AG10803 (cell line): ENCODE results near the gene DOK5.
A peak's percentile ranks its signal among the peaks of the same experiment; 100 is the strongest.

Experiments
- DNase-seq: peaks from one replicate; pipeline ENCODE4 v3.0.0; 2010; ENCODE audit warnings: low read depth
- H3K4me3 ChIP-seq: 2 replicates; pipeline ENCODE4 v1.5.1; 2011; ENCODE audit warnings: mild to moderate bottlenecking, low read length, control low read depth
- CTCF ChIP-seq: conservative IDR thresholded peaks from 2 replicates; pipeline ENCODE4 v1.5.1; 2011; ENCODE audit warnings: mild to moderate bottlenecking, low read length, control low read depth, inconsistent platforms

DOK5 gene

DNA sequence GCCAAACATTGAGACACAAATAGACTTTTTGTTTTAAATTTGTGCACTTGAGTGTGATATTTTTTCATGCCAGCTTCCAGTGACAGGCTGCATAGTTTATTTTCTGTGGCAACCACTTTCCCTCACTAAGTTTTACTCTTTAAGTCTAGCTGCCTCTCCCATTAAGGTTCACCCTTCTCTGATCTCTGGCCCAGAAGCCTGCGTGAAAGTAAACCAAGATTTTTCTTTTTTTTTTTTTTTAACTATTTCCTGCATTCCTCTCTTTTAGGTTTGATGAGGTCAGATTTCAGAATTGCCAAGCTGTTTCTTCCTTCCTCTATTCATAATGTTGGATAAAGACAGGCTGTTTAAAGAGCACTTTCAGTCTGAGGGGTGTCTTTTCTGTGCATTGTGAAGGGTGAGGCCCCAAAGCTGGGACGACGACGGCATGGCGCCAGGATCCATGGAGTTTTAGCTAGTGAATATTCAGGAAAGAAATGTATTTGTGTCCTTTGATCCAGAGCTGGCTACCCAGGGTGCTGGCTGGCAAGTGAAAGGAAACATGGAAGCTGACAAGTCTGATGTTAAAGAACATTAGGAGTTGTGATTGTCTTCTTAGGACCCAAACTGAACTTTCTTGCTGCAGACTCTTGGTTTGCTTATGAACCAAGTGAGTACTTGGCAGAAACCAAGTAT lies 50.7 kb downstream of the DOK5 start:
- no peak overlapping the region for H3K4me3 ChIP-seq
- TF ChIP-seq CTCF, result no peak
- DNase-seq, result no peak

DNA sequence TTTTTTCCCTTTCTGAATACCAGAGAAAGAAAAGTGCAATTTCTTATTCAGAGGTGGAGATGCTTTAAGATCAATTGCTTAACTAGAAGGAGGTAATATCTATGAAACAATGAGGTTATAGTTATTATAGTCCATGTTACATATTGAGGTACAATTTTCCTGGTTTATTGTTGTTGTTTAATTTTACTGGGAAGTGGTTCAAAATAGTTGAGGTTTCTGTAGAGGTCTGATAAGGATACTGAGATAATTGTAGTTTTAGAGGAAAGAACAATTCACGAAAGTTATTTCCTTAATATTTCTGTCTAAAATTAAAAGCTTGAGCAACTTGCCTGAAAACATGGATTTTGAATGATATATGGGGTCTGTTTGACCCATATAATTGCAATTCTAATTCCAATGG lies 51.4 kb downstream of the DOK5 start:
- no peak for DNase-seq
- H3K4me3 ChIP-seq, result no peak overlapping the region
- no peak for TF ChIP-seq CTCF

DNA sequence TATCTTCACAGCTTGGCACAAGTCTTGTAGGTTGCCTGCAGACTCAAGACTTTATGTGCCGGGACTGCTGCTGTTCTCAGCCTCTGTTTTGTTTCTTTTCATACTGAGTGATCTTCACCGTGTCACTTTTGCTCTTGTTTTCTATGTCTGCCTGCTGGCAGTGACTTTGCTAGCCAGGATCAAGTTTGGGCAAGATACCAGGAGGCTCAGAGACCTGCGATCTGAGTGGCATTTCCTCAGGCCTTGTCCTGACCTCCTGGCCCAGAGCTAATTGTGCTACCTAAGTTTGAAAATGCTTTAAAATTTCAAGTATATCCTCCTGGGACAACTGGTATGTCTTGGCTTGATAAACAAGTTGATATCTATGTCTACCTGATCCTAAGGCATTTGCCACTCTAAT lies 57.2 kb downstream of the DOK5 start:
- no peak overlapping the region for H3K4me3 ChIP-seq
- no peak for TF ChIP-seq CTCF
- DNase-seq, result no peak

GRCh38 chr20:54534101-54534500 lies 58.7 kb downstream of the DOK5 start:
- TF ChIP-seq CTCF, result no peak
- DNase-seq, result no peak
- H3K4me3 ChIP-seq, result no peak overlapping the region

DNA sequence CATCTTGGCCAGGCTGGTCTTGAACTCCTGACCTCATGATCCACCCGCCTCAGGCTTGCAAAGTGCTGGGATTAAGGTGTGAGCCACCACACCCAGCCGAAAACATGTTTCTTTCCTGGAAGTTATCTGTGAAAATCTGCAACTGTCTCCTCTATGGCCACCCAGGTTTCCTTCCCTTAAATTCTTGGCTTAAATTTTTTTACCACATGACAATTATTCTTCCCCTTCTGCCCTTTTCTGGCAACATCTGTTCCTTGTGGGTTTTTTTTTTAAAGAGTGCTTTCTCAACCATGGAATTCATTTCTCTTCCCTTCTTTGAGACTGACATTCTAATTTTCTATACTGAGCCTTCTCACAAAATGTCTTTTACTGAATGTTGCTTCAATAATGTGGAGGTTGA lies 59.6 kb downstream of the DOK5 start:
- no peak overlapping the region for H3K4me3 ChIP-seq
- DNase-seq, result peak; percentile 45
- TF ChIP-seq CTCF, result no peak

GRCh38 chr20:54535746-54536145 lies 60.4 kb downstream of the DOK5 start:
- no peak for TF ChIP-seq CTCF
- no peak overlapping the region for H3K4me3 ChIP-seq
- DNase-seq, result no peak

DNA sequence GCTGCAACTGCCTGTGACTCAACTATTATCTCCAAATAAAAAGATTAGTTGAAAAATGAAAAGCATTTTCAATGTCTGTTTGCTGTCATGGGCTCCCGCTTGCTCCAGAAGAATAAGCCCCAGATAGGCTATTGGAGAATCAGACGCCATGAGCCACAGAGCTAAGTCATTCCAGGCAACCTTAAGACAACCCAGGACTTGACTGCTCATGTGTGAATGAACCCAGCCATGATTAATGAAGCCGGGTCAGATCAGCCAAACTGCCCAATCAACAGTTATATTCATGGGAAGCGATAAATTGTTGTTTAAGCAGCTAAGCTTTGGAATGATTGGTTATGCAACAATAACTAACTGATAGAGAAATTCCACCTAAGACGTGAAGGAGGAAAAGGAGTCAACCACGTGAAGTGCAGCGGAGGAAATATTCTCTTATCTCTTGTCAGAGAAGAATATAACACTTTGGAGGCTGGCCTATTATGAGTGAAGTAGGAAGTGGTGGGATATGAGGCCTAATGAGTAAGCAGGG lies 64.2 kb downstream of the DOK5 start:
- no peak overlapping the region for H3K4me3 ChIP-seq
- DNase-seq, result no peak
- no peak for TF ChIP-seq CTCF
